COLO668 (cell line): ENCODE results near the gene ULK1.

ENCODE experiments used
- DNase-seq: peaks from one replicate; lab custom pipeline; 2025; ENCODE audit not compliant: unreplicated experiment; lab: John Stamatoyannopoulos, UW

Gene ULK1

DNA sequence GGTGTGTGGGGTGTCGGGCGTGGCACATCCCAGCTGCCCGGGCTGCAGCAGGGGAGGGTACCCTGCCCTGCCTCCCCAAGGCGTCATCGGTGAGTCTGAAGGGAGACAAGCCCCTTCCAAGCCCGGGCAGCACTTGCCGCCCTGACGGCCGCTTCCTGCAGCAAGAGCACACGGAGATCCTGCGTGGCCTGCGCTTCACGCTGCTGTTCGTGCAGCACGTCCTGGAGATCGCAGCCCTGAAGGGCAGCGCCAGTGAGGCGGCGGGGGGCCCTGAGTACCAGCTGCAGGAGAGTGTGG, 24.6 kb downstream of the ULK1 start:
- DNase-seq: no peak

DNA sequence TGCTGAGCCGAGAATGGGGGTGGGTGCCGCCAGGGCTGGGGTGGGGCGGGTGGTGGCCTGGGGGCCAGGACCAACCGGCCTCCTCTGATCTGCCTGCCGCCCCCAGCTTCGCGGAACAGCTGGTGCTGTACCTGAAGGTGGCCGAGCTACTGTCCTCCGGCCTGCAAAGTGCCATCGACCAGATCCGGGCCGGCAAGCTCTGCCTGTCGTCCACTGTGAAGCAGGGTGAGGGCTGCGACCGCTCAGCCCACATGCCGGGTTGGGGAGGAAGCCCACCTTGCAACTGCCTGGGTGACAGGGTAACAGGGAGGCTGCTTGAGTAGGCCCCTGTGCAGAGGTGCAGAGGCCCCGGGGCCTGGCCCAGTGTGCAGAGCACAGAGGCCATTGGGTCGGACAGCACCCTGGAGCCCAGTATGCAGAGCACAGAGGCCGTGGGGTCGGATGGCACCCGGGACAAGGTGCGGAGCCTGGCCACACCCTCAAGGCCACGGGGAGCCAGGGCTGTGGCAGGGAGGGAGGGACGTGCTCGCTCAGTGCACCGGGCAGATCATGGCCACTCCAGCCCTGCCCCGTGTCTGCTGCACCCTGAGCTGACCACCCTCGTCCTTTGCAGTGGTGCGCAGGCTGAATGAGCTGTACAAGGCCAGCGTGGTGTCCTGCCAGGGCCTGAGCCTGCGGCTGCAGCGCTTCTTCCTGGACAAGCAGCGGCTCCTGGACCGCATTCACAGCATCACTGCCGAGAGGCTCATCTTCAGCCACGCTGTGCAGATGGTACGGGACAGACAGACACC, 25.1 kb downstream of the ULK1 start:
- no peak for DNase-seq

DNA sequence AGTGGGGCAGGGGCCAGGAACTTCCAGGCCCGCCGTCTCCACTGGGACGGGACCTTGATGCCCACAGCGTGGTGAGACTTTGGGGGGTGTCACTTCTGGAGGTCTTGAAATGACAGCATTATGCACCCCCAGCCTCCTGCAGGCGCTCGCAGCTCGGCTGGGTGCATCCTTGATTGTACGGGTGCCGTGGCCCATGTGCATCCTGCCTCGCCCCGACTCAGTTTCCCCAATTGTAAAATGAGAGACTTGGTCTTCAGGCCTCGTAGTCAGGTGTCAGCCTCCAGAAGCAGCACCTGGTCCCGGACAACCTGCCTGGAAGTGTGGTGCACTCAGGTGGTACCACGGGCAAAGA, 25.7 kb downstream of the ULK1 start:
- DNase-seq: no peak

DNA sequence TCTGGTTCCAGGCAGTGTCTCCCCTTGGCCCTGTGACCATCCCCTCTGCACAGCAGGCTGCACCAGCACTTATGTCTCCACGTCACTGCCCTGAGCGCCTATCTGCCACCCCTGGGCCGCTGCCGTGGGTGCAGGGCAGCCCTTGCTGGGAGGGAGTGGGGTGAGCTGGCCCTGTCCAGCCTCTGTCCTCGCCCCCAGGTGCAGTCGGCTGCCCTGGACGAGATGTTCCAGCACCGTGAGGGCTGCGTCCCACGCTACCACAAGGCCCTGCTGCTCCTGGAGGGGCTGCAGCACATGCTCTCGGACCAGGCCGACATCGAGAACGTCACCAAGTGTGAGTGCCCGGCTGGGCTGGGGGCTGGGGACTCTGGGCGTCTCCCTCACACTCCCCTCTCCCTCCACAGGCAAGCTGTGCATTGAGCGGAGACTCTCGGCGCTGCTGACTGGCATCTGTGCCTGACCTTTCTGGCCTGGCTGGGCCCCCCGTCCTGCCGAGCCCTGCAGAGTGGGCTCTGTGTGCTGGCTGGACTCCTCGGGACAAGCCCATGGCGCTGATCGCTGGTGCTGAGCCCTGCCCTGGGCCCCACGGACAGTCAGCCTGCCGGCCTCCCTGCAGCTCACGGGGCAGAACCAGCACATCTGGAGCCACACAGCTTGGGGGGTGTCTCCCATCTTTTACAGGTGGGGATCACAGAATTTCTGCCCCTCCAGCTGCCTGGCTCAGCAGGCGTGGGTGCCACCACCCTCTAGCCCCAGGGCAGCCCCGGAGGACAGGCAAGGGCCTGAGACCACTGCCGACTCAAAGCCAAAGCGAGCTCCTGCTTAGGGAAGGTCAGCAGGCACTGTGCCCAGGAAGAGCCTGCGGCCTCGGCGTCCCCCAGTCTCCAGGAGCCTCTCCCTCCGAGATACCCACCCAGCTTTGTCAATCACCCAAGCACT, 26.7 kb downstream of the ULK1 start:
- no peak for DNase-seq

DNA sequence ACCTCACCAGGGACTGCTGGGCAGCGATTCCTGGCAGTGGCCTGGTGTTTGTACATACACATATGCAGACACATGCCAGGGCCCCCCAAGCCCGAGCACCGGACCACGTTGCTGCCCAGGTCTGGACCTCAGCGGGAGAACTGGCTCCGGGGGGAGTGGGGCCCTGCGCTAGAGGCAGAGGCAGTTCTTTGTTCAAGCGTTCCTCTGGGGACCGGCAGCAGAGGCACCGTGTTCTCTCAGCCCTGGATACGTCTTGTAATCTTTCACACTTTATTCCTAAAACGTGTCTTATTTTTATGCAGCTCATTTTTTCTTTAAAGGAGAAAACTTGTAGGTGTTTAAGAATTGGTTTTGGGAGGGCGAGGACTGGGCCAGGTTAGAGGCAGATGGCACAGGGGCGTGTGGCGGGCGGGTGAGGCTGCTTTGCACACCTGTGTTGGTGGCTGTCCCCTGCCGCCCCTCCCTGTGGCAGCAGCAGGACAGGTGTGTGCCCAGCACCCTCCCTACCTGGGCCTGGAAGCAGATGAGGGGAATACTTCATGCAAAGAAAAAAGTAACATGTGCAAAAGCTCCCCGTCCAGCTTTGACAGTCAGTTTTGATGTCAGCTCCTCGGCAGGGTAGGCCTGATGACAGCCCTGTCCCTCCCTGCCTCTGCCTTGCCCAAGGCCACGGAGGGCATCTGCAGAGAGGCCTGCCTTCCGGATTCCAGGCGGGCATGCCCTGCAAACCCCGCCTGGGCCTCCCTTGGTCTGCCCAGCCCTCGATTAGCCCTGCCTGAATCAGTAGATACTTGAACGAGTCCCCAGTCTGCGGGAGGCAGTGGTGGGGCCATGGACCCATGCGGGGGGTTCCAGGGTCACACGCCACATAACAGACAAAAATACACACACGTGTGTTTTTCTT, 27.7 kb downstream of the ULK1 start:
- no peak for DNase-seq

DNA sequence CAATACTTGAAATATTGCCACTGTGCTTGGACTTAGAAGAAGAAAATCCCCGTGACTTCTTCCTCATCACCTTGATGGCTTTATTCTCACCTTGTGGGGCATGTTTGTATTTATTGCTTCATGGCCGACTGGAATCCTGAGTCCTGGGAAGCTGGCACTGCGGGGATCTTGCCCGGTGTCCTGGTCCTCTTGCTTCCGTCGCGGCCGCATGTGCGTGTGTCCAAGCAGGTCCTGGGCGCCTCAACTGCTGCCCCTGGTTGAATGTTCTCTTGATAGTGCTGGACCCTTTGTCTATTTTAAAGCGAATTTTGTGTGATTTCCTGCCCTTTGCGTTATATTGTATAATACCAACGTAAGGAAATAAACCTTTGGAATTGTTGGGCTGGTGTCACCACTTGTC, 28.4 kb downstream of the ULK1 start:
- DNase-seq: no peak

DNA sequence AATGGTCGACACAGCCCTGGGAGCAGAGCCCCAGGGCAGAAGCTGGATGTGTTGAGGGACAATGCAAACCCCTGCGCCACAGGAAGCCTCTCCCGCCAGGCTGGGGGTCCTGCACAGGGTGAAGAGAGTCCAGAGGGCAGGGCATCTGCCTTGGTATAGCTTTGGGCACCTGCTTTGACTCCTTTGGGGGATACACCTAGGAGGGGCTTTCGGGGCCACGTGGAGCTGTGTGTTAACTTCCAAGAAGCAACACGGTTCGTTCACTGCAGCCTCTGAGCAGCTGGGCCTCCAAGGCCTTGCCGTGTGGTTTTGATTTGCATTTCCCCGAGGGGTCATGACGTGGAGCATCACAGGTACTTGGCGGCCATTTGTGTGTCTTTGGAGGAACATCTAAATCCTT, 28.8 kb downstream of the ULK1 start:
- no peak for DNase-seq

DNA sequence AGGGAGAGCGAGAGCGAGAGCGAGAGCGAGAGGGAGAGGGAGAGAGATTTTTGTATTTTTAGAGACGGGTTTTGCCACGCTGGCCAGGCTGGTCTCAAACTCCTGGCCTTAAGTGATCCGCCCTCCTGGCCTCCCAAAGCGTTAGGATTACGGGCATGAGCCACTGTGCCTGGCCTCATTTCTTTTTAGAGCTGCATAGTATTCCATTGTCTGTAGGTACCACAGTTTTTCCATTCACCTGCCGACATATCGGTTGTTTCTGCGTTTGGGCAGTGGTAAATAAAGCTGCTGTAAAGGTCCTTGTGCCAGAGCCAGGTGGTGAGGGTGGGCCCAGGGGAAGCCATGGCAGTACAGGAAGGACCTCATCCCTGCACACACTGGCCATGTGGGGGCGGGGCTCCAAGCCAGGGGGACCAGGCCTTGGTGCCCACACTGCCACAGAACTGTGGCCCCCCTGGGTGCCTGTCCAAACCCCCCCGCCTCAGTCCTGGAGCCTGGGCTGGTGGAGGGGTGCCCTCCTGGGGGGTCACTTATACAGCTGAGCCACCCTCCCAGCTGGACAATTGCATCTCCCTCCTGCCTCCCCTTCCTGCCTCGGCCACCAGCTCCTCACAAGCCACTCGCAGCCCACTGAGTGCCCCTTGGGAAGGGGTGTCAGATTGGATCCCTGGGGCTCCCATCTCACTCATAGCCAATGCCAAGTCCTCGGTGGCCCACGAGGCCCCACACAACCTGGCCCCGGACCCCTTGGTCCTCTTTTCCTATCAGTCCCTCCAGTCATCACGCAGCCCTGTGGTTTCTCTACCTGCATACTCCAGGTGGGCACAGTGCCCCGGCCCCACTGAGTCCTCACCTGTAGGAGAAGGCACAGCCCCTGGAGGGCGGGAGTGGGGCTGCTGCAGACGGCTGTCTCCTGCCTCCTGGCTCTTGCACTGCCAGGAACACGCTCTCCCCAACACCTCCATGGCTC, 33.0 kb downstream of the ULK1 start:
- no peak for DNase-seq

DNA sequence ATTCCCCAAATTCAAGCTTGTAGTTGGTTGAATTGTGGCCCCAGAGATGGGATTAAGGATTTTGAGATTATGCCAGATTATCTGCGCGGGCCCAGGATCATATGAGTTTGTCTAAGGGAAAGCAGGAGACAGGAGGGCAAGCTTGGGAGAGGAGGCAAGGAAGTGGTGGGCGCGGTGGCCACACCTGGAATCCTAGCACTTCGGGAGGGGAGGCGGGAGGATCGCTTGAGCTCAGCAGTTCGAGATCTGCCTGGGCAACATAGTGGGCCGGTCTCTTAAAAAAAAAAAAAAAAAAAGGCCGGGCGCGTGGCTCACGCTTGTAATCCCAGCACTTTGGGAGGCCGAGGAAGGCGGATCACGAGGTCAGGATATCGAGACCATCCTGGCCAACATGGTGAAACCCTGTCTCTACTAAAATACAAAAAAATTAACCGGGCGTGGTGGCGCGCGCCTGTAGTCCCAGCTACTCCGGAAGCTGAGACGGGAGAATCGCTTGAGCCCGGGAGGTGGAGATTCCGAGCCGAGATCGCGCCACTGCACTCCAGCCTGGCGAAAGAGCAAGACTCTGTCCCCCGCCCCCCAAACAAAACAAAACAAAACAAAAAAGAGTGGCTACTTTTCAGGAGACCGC, 33.8 kb downstream of the ULK1 start:
- no peak for DNase-seq

DNA sequence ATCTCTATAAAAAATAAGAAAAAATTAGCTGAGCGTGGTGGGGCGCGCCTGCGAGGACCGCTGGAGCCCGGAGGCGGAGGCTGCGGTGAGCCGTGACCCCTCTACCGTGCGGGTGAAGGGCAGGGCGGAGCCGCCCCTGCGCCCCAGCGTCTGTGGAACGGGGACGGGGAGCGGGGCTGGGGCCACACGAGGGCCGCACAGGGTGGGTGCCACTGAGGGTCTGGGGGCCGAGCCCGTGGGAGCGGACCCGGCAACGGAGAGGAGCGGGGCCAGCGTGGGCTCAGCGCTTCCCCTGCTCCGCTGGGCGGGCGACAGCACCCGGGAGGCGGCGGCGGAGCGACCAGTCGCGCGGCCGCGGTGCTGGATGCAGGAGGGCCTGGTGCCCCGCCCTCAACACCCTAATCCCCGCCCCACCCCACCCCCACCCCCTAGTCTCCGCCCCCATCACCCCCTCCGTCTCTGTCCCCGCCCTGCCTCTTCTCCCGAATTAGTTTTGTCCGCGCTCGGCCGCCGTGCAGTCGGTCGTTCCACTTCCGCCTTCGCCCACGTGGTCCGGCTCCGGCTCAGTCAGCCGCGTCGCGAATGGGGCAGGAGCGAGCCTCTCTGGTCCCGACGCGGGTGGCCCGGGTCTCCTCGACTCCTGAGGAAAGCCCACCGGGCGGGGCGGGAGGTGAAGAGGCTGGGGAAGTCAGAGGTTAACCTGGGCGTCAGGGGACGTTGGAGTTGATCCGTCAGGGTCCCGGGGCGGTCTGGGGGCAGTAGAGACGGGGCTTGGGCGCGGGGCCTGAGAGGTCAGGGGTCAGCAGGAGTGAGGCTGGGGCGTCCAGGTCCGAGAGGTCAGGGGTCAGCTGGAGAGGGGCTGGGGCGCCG, 34.5 kb downstream of the ULK1 start, which contains the start of gene PUS1:
PUS1 (plus strand) TSS at position 566 of the 870 bp plus-strand sequence. CDS start 447 bp downstream, outside the sequence.
- peak; percentile 91 for DNase-seq

DNA sequence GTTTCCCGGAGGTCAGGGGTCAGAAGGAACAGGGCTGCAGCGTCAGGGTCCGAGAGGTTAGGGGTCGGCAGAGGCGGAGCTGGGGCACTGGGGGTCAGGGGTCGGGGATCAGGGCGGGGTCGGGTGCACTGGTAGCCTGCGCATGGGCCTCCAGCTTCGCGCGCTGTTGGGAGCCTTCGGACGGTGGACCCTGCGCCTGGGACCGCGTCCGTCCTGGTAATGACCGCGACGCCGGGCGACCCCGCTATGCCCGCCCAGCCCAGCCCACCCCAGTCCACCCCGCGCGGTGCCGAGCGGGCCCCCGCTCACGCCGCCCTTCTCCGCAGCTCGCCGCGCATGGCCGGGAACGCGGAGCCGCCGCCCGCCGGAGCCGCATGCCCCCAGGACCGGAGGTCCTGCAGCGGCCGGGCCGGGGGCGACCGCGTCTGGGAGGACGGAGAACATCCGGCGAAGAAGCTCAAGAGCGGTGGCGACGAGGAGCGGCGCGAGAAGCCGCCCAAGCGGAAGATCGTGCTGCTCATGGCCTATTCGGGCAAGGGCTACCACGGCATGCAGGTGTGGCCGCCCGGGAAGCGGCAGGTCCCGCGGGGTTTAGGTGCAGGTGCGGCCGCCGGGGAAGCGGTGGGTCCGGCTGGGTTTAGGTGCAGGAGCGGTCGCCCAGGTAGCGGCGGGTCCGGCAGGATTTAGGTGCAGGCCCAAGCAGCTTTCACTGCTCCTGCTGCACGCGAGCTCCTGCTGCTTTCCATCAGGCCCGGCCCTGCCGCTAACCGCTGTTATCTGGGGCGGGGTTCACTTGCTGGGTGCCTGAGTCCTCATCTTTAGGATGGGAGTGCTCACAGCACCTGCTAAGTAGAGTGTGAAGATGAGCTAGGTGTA, 35.4 kb downstream of the ULK1 start:
- DNase-seq: peak; percentile 41

DNA sequence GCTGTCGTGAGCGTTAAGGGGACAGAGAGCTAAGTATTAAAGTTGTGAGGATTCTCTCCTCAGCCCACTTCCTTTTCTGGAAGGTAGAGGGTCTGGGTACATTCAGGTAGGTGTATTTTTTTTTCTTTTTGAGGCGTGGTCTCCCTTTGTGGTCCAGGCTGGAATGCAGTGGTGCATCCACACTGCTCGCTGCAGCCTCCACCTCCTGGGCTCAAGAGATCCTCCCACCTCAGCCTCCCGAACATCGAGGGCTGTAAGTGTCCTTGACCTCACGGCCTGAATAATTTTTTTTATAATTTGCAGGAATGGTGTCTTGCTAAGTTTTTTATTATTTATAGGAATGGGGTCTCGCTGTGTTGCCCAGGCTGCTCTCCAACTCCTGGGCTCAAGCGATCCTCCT, 36.1 kb downstream of the ULK1 start:
- no peak for DNase-seq

DNA sequence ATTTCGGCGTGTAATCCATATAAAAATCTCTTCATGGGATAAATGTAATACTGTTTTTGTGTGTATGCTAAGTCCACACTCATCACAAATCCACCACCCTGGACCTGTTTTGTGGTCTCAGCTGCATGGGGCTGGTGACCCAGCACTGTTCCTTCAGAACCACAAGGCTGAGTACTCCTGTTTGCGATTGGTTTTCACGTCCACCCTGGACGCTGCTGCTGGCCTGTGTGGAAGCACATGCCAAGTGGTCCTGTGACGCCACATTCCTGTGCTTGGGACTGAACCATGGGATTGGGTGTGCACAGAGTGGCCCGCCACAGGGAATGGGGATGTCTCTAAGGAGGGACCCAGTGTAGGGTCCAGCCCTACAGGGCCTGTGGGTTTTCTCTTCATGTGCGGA, 39.0 kb downstream of the ULK1 start:
- DNase-seq: no peak

DNA sequence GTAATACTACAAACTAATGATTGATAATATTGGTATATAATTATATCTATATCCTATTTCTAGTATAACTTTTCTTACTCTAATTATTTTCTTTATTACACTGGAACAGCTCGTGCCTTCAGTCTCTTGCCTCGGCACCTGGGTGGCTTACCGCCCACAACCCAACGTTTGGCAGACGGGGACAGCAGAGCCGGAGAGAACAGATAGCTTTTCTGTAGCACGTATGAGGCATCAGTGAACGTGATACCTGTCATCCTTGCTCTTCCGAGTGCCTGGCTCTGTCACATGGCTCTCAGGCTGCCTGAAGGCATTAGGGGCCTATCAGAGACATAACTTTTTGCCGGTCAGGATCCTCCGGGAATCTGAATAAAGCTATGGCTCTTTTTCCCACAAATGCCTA, 40.1 kb downstream of the ULK1 start:
- DNase-seq: no peak

DNA sequence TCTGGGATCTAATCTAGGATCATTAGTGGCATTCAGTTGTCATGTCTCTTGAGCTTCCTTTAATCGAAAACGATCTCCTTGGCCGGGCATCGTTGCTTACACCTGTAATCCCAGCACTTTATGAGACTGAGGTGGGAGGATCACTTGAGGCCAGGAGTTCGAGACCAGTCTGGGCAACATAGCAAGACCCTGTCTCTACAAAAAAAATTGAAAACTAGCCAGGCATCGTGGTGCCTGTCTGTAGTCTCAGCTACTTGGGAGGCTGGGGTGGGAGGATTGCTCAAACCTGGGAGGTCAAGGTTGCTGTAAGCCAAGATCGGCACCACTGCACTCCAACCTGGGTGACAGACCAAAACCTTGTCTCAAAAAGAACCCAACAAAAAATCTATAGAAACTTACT, 43.7 kb downstream of the ULK1 start:
- DNase-seq: no peak

DNA sequence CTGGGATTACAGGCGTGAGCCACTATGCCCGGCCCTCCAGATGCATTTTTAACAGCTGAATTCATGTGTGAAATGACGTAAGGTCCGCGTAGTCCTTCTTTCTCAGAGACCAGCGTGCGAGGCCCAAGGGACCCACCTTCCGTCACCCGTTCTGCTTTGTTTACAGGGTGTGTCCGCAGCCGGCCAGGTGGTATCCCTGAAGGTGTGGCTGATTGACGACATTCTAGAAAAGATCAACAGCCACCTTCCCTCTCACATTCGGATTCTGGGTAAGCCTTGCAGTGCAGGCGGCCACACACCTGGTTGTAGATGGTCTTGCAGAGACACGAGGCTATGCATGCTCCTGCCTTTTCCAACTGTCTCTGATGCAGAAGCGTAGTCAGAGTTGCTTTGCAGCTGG, 44.6 kb downstream of the ULK1 start:
- peak; percentile 70 for DNase-seq

DNA sequence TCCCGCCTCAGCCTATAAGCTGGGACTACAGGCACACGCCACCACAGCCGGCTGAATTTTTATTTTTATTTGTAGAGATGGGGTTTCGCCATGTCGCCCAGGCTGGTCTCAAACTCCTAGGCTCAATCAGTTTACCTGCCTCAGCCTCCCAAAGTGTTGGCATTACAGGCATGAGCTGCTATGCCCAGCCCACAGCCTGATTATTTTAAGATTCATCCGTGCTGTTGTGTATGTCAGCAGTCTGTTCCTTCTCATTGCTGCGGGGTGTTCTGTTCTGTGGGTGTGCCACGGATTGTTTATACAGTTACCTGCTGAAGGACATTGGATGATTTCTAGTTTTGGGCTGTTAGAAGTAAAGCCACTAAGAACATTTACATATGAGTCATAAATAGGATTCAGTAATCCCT, 45.7 kb downstream of the ULK1 start:
- DNase-seq: no peak
